K562 (cell line): ENCODE data around the gene TNFSF9. TPM values are rescaled to one million over a fixed set of nuclear protein-coding genes. Genes with fewer than 3 reads are reported as not detected.

Source experiments
- CBFA2T3 ChIP-seq: fragments of 450-650 bp; IDR thresholded peaks from 2 replicates; pipeline ENCODE4 v1.6.1; 2017
- FIP1L1 ChIP-seq: fragments of 200-400 bp; formaldehyde crosslinking; IDR thresholded peaks from 2 replicates; pipeline ENCODE4 v1.6.1; 2018; ENCODE audit warnings: mild to moderate bottlenecking, low read depth, low read length; ENCODE audit not compliant: poor library complexity, severe bottlenecking
- NFE2L1 ChIP-seq: fragments of 450-650 bp; IDR thresholded peaks from 2 replicates; pipeline ENCODE4 v1.6.1; 2016; ENCODE audit warnings: missing genetic modification characterization, low read depth, mild to moderate bottlenecking, missing compliant biosample characterization, moderate library complexity, borderline replicate concordance
- SIN3A ChIP-seq, 2 experiments: fragments of 150-350 bp in 1 of 2; IDR thresholded peaks; 2 replicates each; pipeline ENCODE4 v1.6.1; 2011 to 2016; ENCODE audit warnings: borderline replicate concordance in 2 of 2, low read depth in 2 of 2, low read length in 2 of 2, mild to moderate bottlenecking in 2 of 2, moderate library complexity in 2 of 2; ENCODE audit not compliant: control insufficient read depth in 1 of 2
- ZNF347 ChIP-seq: fragments of 450-650 bp; formaldehyde crosslinking; IDR thresholded peaks from 2 replicates; pipeline ENCODE4 v1.4.0; 2020; ENCODE audit warnings: low read depth, mild to moderate bottlenecking, moderate library complexity
- ZNF766 ChIP-seq: fragments of 200-800 bp; sonication (Bioruptor generic); conservative IDR thresholded peaks from 2 replicates; pipeline ENCODE4 v1.6.1; 2016; ENCODE audit warnings: missing genetic modification characterization, missing compliant biosample characterization
- polyA plus RNA-seq, 8 experiments: library from polyadenylated mRNA; depleted of rRNA in 4 of 8; stranded (reverse) in 5 of 8; unstranded in 3 of 8; fragments of >200 nt; fragmentation: Nextera tagmentation in 2 of 8; fragmentation: Illumina TruSeq in 1 of 8; extraction: Ambion mirVana in 2 of 8; extraction: Trizol in 1 of 8; gene quantifications; 2 replicates each; pipeline versions ENCODE4 v1.2.1 to v1.2.3, GENCODE V29; 2011 to 2014; ENCODE audit warnings: inconsistent platforms in 1 of 8, missing spikeins in 1 of 8
- total RNA-seq, 7 experiments: library from RNA; depleted of rRNA in 6 of 7; stranded (reverse); fragments of >200 nt in 6 of 7; fragmentation: Illumina TruSeq in 2 of 7; extraction: Trizol in 2 of 7; gene quantifications; 2 replicates each; pipeline versions ENCODE4 v1.2.1 to v1.2.3, GENCODE V29; 2011 to 2021; ENCODE audit warnings: low replicate concordance in 1 of 7
- TF ChIP-seq, protein P1 (sequence below): fragments of 250-450 bp; sonication (Bioruptor Pico); IDR thresholded peaks from 2 replicates; pipeline ENCODE4 v1.4.0; 2020
- TF ChIP-seq, protein P2 (sequence below): sonication (generic); formaldehyde crosslinking; IDR thresholded peaks from 2 replicates; pipeline ENCODE4 v1.8.1; 2022; ENCODE audit warnings: missing genetic modification reagents
- TF ChIP-seq, protein P3 (sequence below): fragments of 250-450 bp; sonication (Bioruptor Pico); IDR thresholded peaks from 2 replicates; pipeline ENCODE4 v1.4.0; 2020; ENCODE audit warnings: borderline replicate concordance
- TF ChIP-seq, protein P4 (sequence below): sonication (generic); formaldehyde crosslinking; IDR thresholded peaks from 2 replicates; pipeline ENCODE4 v1.8.0; 2023; ENCODE audit warnings: mild to moderate bottlenecking, missing genetic modification reagents
- TF ChIP-seq, protein P5 (sequence below): fragments of 450-650 bp; formaldehyde crosslinking; conservative IDR thresholded peaks from 2 replicates; pipeline ENCODE4 v1.4.0; 2022; ENCODE audit warnings: mild to moderate bottlenecking, missing genetic modification characterization

TNFSF9 gene
- total and polyA plus RNA-seq, 9 of the 15 experiments (the other 6 are each of a cell fraction or from before 2014, with no cell fraction given), result 1.4 to 17.9 (median 6.5) TPM

DNA sequence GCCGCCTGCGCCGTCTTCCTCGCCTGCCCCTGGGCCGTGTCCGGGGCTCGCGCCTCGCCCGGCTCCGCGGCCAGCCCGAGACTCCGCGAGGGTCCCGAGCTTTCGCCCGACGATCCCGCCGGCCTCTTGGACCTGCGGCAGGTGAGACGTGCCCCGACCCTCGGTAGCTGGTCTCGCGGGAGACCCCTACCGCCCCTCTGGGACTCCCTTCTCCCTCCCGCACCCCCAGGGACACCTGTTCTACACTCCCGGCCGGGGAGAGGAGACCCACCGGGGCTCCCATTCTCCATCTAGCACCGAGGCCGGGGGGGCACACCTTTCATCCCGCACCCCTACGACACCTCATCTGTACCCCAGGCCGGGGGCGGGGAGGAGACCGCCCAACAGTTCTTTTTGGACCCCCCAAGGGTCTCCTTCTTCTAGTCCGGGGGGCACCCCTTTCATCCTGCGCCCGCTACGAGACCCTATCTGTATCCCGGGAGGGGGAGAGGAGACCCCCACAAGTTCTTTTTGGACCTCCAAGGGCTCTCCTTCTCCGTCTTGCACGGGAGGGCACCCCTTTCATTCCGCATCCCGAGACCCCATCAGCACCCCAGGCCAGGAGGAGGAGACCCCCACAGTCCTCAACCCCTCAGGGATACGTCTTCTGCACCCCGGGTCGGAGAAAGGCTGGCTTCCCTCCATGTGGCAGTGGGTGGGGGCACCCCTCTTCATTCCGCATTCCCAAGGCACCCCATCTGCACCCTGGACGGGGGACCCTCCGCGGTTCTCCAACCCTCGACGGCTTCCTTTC is 533 bp downstream of the TNFSF9 start (continued):
- TF ChIP-seq, protein P1, sequence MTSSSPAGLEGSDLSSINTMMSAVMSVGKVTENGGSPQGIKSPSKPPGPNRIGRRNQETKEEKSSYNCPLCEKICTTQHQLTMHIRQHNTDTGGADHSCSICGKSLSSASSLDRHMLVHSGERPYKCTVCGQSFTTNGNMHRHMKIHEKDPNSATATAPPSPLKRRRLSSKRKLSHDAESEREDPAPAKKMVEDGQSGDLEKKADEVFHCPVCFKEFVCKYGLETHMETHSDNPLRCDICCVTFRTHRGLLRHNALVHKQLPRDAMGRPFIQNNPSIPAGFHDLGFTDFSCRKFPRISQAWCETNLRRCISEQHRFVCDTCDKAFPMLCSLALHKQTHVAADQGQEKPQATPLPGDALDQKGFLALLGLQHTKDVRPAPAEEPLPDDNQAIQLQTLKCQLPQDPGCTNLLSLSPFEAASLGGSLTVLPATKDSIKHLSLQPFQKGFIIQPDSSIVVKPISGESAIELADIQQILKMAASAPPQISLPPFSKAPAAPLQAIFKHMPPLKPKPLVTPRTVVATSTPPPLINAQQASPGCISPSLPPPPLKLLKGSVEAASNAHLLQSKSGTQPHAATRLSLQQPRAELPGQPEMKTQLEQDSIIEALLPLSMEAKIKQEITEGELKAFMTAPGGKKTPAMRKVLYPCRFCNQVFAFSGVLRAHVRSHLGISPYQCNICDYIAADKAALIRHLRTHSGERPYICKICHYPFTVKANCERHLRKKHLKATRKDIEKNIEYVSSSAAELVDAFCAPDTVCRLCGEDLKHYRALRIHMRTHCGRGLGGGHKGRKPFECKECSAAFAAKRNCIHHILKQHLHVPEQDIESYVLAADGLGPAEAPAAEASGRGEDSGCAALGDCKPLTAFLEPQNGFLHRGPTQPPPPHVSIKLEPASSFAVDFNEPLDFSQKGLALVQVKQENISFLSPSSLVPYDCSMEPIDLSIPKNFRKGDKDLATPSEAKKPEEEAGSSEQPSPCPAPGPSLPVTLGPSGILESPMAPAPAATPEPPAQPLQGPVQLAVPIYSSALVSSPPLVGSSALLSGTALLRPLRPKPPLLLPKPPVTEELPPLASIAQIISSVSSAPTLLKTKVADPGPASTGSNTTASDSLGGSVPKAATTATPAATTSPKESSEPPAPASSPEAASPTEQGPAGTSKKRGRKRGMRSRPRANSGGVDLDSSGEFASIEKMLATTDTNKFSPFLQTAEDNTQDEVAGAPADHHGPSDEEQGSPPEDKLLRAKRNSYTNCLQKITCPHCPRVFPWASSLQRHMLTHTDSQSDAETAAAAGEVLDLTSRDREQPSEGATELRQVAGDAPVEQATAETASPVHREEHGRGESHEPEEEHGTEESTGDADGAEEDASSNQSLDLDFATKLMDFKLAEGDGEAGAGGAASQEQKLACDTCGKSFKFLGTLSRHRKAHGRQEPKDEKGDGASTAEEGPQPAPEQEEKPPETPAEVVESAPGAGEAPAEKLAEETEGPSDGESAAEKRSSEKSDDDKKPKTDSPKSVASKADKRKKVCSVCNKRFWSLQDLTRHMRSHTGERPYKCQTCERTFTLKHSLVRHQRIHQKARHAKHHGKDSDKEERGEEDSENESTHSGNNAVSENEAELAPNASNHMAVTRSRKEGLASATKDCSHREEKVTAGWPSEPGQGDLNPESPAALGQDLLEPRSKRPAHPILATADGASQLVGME (CRISPR knock-in tag), result no peak
- TF ChIP-seq, protein P2, sequence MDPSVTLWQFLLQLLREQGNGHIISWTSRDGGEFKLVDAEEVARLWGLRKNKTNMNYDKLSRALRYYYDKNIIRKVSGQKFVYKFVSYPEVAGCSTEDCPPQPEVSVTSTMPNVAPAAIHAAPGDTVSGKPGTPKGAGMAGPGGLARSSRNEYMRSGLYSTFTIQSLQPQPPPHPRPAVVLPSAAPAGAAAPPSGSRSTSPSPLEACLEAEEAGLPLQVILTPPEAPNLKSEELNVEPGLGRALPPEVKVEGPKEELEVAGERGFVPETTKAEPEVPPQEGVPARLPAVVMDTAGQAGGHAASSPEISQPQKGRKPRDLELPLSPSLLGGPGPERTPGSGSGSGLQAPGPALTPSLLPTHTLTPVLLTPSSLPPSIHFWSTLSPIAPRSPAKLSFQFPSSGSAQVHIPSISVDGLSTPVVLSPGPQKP (CRISPR knock-in tag), result peak; percentile 60; the same call in 1 of the 2 replicates
- TF ChIP-seq, protein P3, sequence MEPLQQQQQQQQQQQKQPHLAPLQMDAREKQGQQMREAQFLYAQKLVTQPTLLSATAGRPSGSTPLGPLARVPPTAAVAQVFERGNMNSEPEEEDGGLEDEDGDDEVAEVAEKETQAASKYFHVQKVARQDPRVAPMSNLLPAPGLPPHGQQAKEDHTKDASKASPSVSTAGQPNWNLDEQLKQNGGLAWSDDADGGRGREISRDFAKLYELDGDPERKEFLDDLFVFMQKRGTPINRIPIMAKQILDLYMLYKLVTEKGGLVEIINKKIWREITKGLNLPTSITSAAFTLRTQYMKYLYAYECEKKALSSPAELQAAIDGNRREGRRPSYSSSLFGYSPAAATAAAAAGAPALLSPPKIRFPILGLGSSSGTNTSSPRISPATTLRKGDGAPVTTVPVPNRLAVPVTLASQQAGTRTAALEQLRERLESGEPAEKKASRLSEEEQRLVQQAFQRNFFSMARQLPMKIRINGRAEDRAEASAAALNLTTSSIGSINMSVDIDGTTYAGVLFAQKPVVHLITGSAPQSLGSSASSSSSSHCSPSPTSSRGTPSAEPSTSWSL (CRISPR knock-in tag), result no peak
- TF ChIP-seq SIN3A (IDR thresholded peaks at IDR 0.05; ENCODE audit: borderline replicate concordance in 2 of 2, control insufficient read depth in 1 of 2, low read depth in 2 of 2, low read length in 2 of 2) (peak in 1 of 2 experiments; percentile 55; a peak in 1 of 4 replicates), ZNF347 (CRISPR knock-in tag) (no peak), CBFA2T3 (no peak), FIP1L1 (peak; percentile 11), NFE2L1 (tag) (no peak), ZNF766 (CRISPR knock-in tag) (no peak)
- TF ChIP-seq, protein P4, sequence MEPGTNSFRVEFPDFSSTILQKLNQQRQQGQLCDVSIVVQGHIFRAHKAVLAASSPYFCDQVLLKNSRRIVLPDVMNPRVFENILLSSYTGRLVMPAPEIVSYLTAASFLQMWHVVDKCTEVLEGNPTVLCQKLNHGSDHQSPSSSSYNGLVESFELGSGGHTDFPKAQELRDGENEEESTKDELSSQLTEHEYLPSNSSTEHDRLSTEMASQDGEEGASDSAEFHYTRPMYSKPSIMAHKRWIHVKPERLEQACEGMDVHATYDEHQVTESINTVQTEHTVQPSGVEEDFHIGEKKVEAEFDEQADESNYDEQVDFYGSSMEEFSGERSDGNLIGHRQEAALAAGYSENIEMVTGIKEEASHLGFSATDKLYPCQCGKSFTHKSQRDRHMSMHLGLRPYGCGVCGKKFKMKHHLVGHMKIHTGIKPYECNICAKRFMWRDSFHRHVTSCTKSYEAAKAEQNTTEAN (CRISPR knock-in tag), result no peak
- TF ChIP-seq, protein P5, sequence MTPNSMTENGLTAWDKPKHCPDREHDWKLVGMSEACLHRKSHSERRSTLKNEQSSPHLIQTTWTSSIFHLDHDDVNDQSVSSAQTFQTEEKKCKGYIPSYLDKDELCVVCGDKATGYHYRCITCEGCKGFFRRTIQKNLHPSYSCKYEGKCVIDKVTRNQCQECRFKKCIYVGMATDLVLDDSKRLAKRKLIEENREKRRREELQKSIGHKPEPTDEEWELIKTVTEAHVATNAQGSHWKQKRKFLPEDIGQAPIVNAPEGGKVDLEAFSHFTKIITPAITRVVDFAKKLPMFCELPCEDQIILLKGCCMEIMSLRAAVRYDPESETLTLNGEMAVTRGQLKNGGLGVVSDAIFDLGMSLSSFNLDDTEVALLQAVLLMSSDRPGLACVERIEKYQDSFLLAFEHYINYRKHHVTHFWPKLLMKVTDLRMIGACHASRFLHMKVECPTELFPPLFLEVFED (CRISPR knock-in tag), result no peak
